ENCODE data around the gene PLCB1. TPM values are rescaled to one million over a fixed set of nuclear protein-coding genes. Genes with fewer than 3 reads are reported as not detected.
A peak's percentile ranks its signal among the peaks of the same experiment; 100 is the strongest.
"Not testable (repeated sequence)": the region's sequence is repeated elsewhere in the genome, so short reads cannot be mapped to it uniquely, and the experiment has no call there.

The PLCB1 gene
- polyA plus RNA-seq, 1 experiment, result 16.4 TPM

GRCh38 chr20:8844179-8844578 is 712.1 kb downstream of the PLCB1 start:
- H3K9me3 ChIP-seq (ENCODE audit: control insufficient read depth, insufficient read depth, low read length), result no peaks in the 10 kb centered on the region
- TF ChIP-seq CTCF (IDR thresholded peaks at IDR 0.05; ENCODE audit: low read depth, low read length), result no peak
- H3K27me3 ChIP-seq (ENCODE audit: control insufficient read depth, insufficient read depth, low read length), result no peaks in the 10 kb centered on the region
- H3K4me3 ChIP-seq (ENCODE audit: low read depth, low read length), result no peak overlapping the region
- CTCF ChIA-PET, result interaction anchor here (0.9 to 1.2 kb wide), 3 partner anchors 10 to 549 kb away, joined by 3 to 4 read pairs (median 4); no protein-coding TSS in a partner anchor
- H3K27ac ChIP-seq (ENCODE audit: low read depth, low read length), result no peak overlapping the region
- DNase-seq (ENCODE audit: low read depth, low spot score), result no peak
- POLR2A ChIA-PET, result interaction anchor here (0.6 kb wide), 1 partner anchor 540 kb away, joined by 5 read pairs; no protein-coding TSS in a partner anchor

- DNase-seq (ENCODE audit: low read depth, low spot score), result no peak
- H3K27me3 ChIP-seq (ENCODE audit: control insufficient read depth, insufficient read depth, low read length), result no peaks in the 10 kb centered on the region
- POLR2A ChIA-PET, result no interaction called here
- CTCF ChIA-PET, result interaction anchor here (1.9 kb wide), 1 partner anchor 60 kb away, joined by 6 read pairs; no protein-coding TSS in a partner anchor
- H3K9me3 ChIP-seq (ENCODE audit: control insufficient read depth, insufficient read depth, low read length), result no peaks in the 10 kb centered on the region
- no peak overlapping the region for H3K27ac ChIP-seq (ENCODE audit: low read depth, low read length)
- TF ChIP-seq CTCF (IDR thresholded peaks at IDR 0.05; ENCODE audit: low read depth, low read length), result no peak
- no peak overlapping the region for H3K4me3 ChIP-seq (ENCODE audit: low read depth, low read length)
These were observed 717.9 kb downstream of the PLCB1 start for GRCh38 chr20:8849990-8850389.

GRCh38 chr20:8851446-8851845 is 719.4 kb downstream of the PLCB1 start:
- H3K9me3 ChIP-seq (ENCODE audit: control insufficient read depth, insufficient read depth, low read length), result no peaks in the 10 kb centered on the region
- POLR2A ChIA-PET, result no interaction called here
- no peak overlapping the region for H3K4me3 ChIP-seq (ENCODE audit: low read depth, low read length)
- H3K27ac ChIP-seq (ENCODE audit: low read depth, low read length), result no peak overlapping the region
- CTCF ChIA-PET, result interaction anchor here (0.7 kb wide), 1 partner anchor 1760 kb away, joined by 3 read pairs; no protein-coding TSS in a partner anchor
- no peak for TF ChIP-seq CTCF (IDR thresholded peaks at IDR 0.05; ENCODE audit: low read depth, low read length)
- H3K27me3 ChIP-seq (ENCODE audit: control insufficient read depth, insufficient read depth, low read length), result no peaks in the 10 kb centered on the region
- DNase-seq (ENCODE audit: low read depth, low spot score), result no peak

GRCh38 chr20:8851919-8852318 is 719.9 kb downstream of the PLCB1 start:
- DNase-seq (ENCODE audit: low read depth, low spot score); H3K27ac ChIP-seq (ENCODE audit: low read depth, low read length); POLR2A ChIA-PET; CTCF ChIA-PET; H3K9me3 ChIP-seq (ENCODE audit: control insufficient read depth, insufficient read depth, low read length); H3K27me3 ChIP-seq (ENCODE audit: control insufficient read depth, insufficient read depth, low read length); H3K4me3 ChIP-seq (ENCODE audit: low read depth, low read length): not testable (repeated sequence)

- not testable (repeated sequence) for H3K9me3 ChIP-seq (ENCODE audit: control insufficient read depth, insufficient read depth, low read length); H3K27ac ChIP-seq (ENCODE audit: low read depth, low read length); DNase-seq (ENCODE audit: low read depth, low spot score); H3K4me3 ChIP-seq (ENCODE audit: low read depth, low read length); H3K27me3 ChIP-seq (ENCODE audit: control insufficient read depth, insufficient read depth, low read length)
- ChIA-PET POLR2A (interaction anchor here (0.6 to 1.2 kb wide), 3 partner anchors 216 to 540 kb away, joined by 3 to 5 read pairs (median 5); partner anchors contain the start of gene PLCB4), CTCF (interaction anchor here (0.6 to 3.6 kb wide), 99 partner anchors 9 to 1661 kb away, joined by 3 to 55 read pairs (median 5); partner anchors contain the start of gene PLCB4)
These were observed 721.1 kb downstream of the PLCB1 start for GRCh38 chr20:8853211-8853610.

GRCh38 chr20:8853805-8854338 is 721.8 kb downstream of the PLCB1 start:
- DNase-seq (ENCODE audit: low read depth, low spot score), result peak; percentile 64
- peak overlapping the region; percentile 75 for H3K27ac ChIP-seq (ENCODE audit: low read depth, low read length)
- H3K4me3 ChIP-seq (ENCODE audit: low read depth, low read length), result peak overlapping the region; percentile 36
- ChIA-PET CTCF (interaction anchor here (0.6 to 3.6 kb wide), 115 partner anchors 9 to 1661 kb away, joined by 3 to 55 read pairs (median 5); partner anchors contain the start of gene PLCB4), POLR2A (interaction anchor here (0.5 to 1.2 kb wide), 4 partner anchors 215 to 539 kb away, joined by 3 to 5 read pairs (median 4); partner anchors contain the start of gene PLCB4)
- no peaks in the 10 kb centered on the region for H3K27me3 ChIP-seq (ENCODE audit: control insufficient read depth, insufficient read depth, low read length)
- TF ChIP-seq CTCF (IDR thresholded peaks at IDR 0.05; ENCODE audit: low read depth, low read length), result peak; percentile 91
- no peaks in the 10 kb centered on the region for H3K9me3 ChIP-seq (ENCODE audit: control insufficient read depth, insufficient read depth, low read length)

Measured in AG04450 (cell line).